Gastroesophageal sphincter (tissue), 4 donors: ENCODE measurements around the gene EFNB2. TPM values are rescaled to one million over a fixed set of nuclear protein-coding genes. Genes with fewer than 3 reads are reported as not detected.

Source experiments
- ATAC-seq: fragments of 150-250 bp; one replicate; pipeline ENCODE4 v1.9.1; 2016; ENCODE audit warnings: mild to moderate bottlenecking, moderate library complexity
- H3K27ac ChIP-seq, 4 donors: fragments of 200-600 bp; sonication (generic) in 3 of 4; 1 replicate in 3 of 4; 2 replicates in 1 of 4; pipeline ENCODE4 v1.5.1; 2016 to 2019
- H3K27me3 ChIP-seq: fragments of 200-600 bp; sonication (generic); one replicate; pipeline ENCODE4 v1.5.1; 2019
- H3K36me3 ChIP-seq, 2 donors: fragments of 200-600 bp; sonication (generic); one replicate each; pipeline ENCODE4 v1.5.1; 2019; ENCODE audit warnings: control low read depth in 1 of 2
- H3K4me1 ChIP-seq, 3 donors: fragments of 200-600 bp; sonication (generic); 1 replicate in 2 of 3; 2 replicates in 1 of 3; pipeline ENCODE4 v1.5.1; 2016 to 2019; ENCODE audit warnings: control low read depth in 2 of 3
- H3K4me3 ChIP-seq, 2 donors: fragments of 200-600 bp; sonication (generic); one replicate each; pipeline ENCODE4 v1.5.1; 2019; ENCODE audit warnings: mild to moderate bottlenecking in 1 of 2, moderate library complexity in 1 of 2
- H3K9me3 ChIP-seq, 3 donors: fragments of 200-600 bp; sonication (generic); one replicate each; pipeline ENCODE4 v1.5.1; 2017 to 2019; ENCODE audit warnings: control low read depth in 2 of 3
- EP300 ChIP-seq: sonication (generic); formaldehyde crosslinking; IDR thresholded peaks from one replicate; pipeline ENCODE4 v1.6.1; 2017; ENCODE audit warnings: antibody characterized with exemption, mild to moderate bottlenecking
- POLR2A ChIP-seq, 2 donors: fragments of 450-650 bp; IDR thresholded peaks; one replicate each; pipeline ENCODE4 v1.6.1; 2017; ENCODE audit warnings: antibody characterized with exemption in 2 of 2, mild to moderate bottlenecking in 2 of 2, moderate library complexity in 1 of 2
- POLR2AphosphoS5 ChIP-seq: sonication (generic); formaldehyde crosslinking; IDR thresholded peaks from one replicate; pipeline ENCODE4 v1.6.1; 2017; ENCODE audit warnings: antibody characterized with exemption
- WGBS, 2 donors: methylation state at CpG; one replicate each; pipeline ENCODE4 v1.1.5; 2018; ENCODE audit warnings: low coverage in 1 of 2; 5-methylcytosine and 5-hydroxymethylcytosine counted together
- total RNA-seq, 4 donors: library from RNA; depleted of rRNA; stranded (reverse); fragments of >200 nt; gene quantifications; one replicate each; pipeline ENCODE4 v1.1.0, GENCODE V29; 2016
- TF ChIP-seq, protein P1 (sequence below), 4 experiments: fragments of 200-600 bp in 2 of 4; fragments of 450-650 bp in 2 of 4; sonication (generic) in 1 of 4; IDR thresholded peaks; one replicate each; pipeline ENCODE4 v1.5.1; 2017 to 2019; ENCODE audit warnings: antibody characterized with exemption in 4 of 4, mild to moderate bottlenecking in 2 of 4, moderate library complexity in 2 of 4

EFNB2 gene
- total RNA-seq, 4 donors from 2014 or later = 13.7 to 39.7 (median 20.5) TPM

DNA sequence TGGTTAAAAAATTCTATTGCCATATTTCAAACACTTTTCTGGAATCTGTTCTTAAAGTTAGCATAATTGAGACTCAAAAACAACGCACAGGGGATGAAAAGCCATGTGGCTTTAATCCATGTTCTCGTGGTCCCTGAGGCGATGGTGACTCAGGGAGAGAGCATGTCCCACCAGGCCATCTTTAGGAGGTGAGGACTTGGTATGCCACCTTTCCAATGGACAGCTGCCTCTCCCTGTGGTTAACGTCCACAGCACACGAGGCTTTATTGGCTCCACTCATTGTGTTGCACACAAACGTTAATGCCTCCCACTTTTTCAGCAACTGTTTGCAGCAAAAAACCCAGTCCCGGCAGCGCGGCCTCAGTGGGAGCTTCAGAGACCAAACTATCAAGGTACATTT is 51.4 kb downstream of the EFNB2 start:
- H3K4me3 ChIP-seq = peak overlapping the region; percentile 10 to 40
- 44 to 50% methylated on average over 4 to 7 of the region's 9 CpGs for WGBS, 2 donors
- no peaks in the 10 kb centered on the region for H3K36me3 ChIP-seq
- H3K27me3 ChIP-seq = no peaks in the 10 kb centered on the region
- ATAC-seq = no peak
- H3K27ac ChIP-seq = peak overlapping the region; percentile 87 to 92 (median 90)
- TF ChIP-seq, protein P1, sequence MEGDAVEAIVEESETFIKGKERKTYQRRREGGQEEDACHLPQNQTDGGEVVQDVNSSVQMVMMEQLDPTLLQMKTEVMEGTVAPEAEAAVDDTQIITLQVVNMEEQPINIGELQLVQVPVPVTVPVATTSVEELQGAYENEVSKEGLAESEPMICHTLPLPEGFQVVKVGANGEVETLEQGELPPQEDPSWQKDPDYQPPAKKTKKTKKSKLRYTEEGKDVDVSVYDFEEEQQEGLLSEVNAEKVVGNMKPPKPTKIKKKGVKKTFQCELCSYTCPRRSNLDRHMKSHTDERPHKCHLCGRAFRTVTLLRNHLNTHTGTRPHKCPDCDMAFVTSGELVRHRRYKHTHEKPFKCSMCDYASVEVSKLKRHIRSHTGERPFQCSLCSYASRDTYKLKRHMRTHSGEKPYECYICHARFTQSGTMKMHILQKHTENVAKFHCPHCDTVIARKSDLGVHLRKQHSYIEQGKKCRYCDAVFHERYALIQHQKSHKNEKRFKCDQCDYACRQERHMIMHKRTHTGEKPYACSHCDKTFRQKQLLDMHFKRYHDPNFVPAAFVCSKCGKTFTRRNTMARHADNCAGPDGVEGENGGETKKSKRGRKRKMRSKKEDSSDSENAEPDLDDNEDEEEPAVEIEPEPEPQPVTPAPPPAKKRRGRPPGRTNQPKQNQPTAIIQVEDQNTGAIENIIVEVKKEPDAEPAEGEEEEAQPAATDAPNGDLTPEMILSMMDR (IDR thresholded peaks at IDR 0.05) = no peak
- TF ChIP-seq POLR2A (IDR thresholded peaks at IDR 0.05) (no peak), EP300 (no peak), POLR2AphosphoS5 (no peak)
- H3K4me1 ChIP-seq = peaks cover 0 to 65% (median 0%) of the 10 kb centered on the region in 3 donors
- H3K9me3 ChIP-seq = peaks cover 0 to 5% (median 0%) of the 10 kb centered on the region in 3 donors

- 39 to 43% methylated on average over 4 of the region's 4 CpGs for WGBS, 2 donors
- H3K27me3 ChIP-seq = no peaks in the 10 kb centered on the region
- no peak overlapping the region for H3K4me3 ChIP-seq
- ATAC-seq = no peak
- no peaks in the 10 kb centered on the region for H3K36me3 ChIP-seq
- TF ChIP-seq POLR2AphosphoS5 = peak; percentile 7
- TF ChIP-seq, protein P1 (IDR thresholded peaks at IDR 0.05) = no peak
- H3K9me3 ChIP-seq = peaks cover 0 to 5% (median 0%) of the 10 kb centered on the region in 3 donors
- peak overlapping the region in 2 of 4 donors; percentile 87 to 91 for H3K27ac ChIP-seq
- peaks cover 0 to 78% (median 0%) of the 10 kb centered on the region in 3 donors for H3K4me1 ChIP-seq
These were observed 53.5 kb downstream of the EFNB2 start for GRCh38 chr13:106481919-106482318.

DNA sequence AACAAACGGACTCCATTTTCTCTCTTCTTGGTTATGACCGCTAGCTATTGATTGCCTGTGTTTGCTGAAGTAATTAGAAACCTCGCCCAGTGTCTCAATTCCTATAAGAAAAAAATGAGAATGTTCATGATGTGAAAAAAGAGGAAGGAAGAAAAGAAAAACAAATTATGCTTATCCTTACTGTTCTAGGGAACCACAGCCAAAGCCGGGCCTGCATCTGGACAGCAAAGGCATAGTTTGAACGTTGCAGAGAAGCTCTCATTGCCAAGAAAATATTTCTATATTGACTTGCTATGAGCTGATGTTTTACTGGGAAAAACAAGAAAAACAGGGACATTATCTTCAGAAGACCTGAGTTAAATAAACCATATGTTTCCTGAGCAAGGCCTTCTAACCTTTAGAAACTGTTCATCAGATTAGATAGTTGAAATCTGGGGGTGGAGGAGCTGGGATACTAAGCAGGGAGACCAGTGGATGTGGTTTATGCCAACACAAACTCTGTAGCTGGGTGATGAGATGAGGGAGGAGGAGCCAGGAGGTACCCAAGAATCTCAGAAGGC is 55.0 kb downstream of the EFNB2 start:
- TF ChIP-seq, protein P1 (IDR thresholded peaks at IDR 0.05) = no peak
- TF ChIP-seq EP300 (no peak), POLR2A (IDR thresholded peaks at IDR 0.05) (no peak), POLR2AphosphoS5 (no peak)
- H3K36me3 ChIP-seq = no peaks in the 10 kb centered on the region
- ATAC-seq = no peak
- no peak overlapping the region for H3K4me3 ChIP-seq
- peak overlapping the region in 3 of 4 donors; percentile 9 to 91 (median 87) for H3K27ac ChIP-seq
- H3K9me3 ChIP-seq = peaks cover 0 to 5% (median 0%) of the 10 kb centered on the region in 3 donors
- WGBS, 2 donors = 33% methylated on average over 2 to 3 of the region's 5 CpGs
- H3K4me1 ChIP-seq = peaks cover 0 to 72% (median 0%) of the 10 kb centered on the region in 3 donors
- no peaks in the 10 kb centered on the region for H3K27me3 ChIP-seq

- H3K27ac ChIP-seq = peak overlapping the region in 1 of 4 donors; percentile 87
- ATAC-seq = no peak
- no peak for TF ChIP-seq EP300
- TF ChIP-seq, protein P1 (IDR thresholded peaks at IDR 0.05) = no peak
- TF ChIP-seq POLR2AphosphoS5 = no peak
- no peak for TF ChIP-seq POLR2A (IDR thresholded peaks at IDR 0.05)
- peaks cover 0 to 66% (median 0%) of the 10 kb centered on the region in 3 donors for H3K4me1 ChIP-seq
- no peaks in the 10 kb centered on the region for H3K36me3 ChIP-seq
- WGBS, 2 donors = 97% methylated on average over 6 to 12 of the region's 15 CpGs
- H3K27me3 ChIP-seq = no peaks in the 10 kb centered on the region
- no peak overlapping the region for H3K4me3 ChIP-seq
- peaks cover 0 to 5% (median 0%) of the 10 kb centered on the region in 3 donors for H3K9me3 ChIP-seq
These were observed 55.5 kb downstream of the EFNB2 start for GRCh38 chr13:106479929-106480328.

GRCh38 chr13:106478116-106478515 is 57.3 kb downstream of the EFNB2 start:
- no peaks in the 10 kb centered on the region for H3K27me3 ChIP-seq
- H3K9me3 ChIP-seq = peaks cover 0 to 5% (median 0%) of the 10 kb centered on the region in 3 donors
- peaks cover 0 to 50% (median 0%) of the 10 kb centered on the region in 3 donors for H3K4me1 ChIP-seq
- no peaks in the 10 kb centered on the region for H3K36me3 ChIP-seq
- peak overlapping the region in 2 of 4 donors; percentile 36 to 44 for H3K27ac ChIP-seq
- no peak for ATAC-seq
- TF ChIP-seq, protein P1 (IDR thresholded peaks at IDR 0.05) = no peak
- no peak for TF ChIP-seq POLR2A (IDR thresholded peaks at IDR 0.05)
- TF ChIP-seq POLR2AphosphoS5 = no peak
- TF ChIP-seq EP300 = no peak
- H3K4me3 ChIP-seq = no peak overlapping the region
- WGBS, 2 donors = 8 to 28% methylated on average over 4 of the region's 7 CpGs
